ENCODE measurements around the gene HARBI1.

GRCh38 chr11:46564459-46564858 is 52.6 kb downstream of the HARBI1 start:
- TF ChIP-seq POLR2A (IDR thresholded peaks at IDR 0.05; ENCODE audit: low read depth, low read length), result no peak
- no peak for TF ChIP-seq POLR2AphosphoS5 (IDR thresholded peaks at IDR 0.05; ENCODE audit: low read depth, low read length)

Data from GM12892 (cell line).